Dermis lymphatic vessel endothelial cell (primary cell): ENCODE results near the gene PPP1R36. TPM values are rescaled to one million over a fixed set of nuclear protein-coding genes. Genes with fewer than 3 reads are reported as not detected.

Experiments used
- total RNA-seq: library from RNA; depleted of rRNA; stranded (reverse); fragments of >200 nt; gene quantifications from 2 replicates; pipeline ENCODE4 v1.2.1, GENCODE V29; 2014

PPP1R36 gene, protein sequence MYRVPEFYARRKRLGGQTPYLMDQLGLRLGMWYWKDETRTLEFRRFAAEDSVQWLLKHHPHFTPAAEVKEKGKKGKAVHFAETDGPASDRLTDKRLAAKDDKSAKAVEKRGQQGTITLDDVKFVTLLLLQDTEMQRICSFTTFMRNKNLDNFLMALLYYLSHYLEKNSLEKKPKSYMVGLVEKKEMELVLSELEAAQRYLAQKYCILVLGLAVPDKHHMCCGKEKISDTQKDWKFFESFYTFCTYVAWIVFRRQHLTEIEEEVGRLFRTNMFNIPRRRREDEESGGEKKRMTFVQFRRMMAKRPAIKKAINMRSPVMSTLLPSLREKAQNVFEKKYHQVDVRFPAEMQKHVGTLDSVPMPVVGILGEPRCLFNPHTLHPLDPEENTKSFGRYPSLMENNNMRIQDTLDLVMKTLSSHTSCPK
- 0.54 and 0.60 TPM in 2 replicates for total RNA-seq

DNA sequence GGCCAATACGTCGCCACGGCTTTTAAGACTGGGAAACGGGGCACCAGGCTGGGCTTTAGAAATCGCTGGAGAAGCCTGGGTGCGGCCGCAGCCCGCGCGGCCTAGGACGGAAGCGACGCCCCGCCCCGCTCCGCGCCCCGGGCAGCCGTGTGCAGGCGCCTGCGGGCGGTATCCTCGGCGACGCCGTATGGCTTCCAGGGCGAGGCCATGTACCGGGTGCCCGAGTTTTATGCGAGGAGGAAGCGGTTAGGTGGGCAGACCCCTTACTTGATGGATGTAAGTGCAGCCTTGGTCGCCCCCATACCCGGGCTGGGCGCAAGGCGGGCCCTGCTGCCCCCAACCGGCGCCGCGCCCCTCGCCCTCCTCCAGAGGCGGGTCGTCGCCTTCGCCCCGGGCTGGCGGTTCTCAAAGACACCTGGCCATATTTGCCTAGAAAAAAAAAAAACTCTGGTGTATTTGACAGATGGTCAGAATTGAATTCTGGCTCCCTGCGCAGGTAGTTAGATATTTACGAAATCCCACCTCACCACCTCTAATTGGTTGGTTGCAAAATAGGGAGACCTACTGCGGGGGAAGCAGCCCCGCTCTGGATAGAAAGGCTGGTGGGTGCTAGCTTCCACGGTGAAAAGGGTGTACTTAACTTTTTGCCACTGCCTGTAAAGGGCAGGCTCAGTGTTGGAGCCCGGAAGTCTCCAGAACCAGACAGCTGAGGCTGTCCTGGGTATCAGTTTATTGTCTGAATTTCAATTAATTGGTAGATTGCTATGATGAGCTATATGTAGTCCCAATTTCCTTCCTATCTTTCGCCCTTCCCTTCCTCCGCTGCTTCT, at the start of gene PPP1R36:
Gene PPP1R36 (plus strand): TSS at position 171 of the 830 bp plus-strand sequence. CDS start 37 bp downstream, at position 208.

DNA sequence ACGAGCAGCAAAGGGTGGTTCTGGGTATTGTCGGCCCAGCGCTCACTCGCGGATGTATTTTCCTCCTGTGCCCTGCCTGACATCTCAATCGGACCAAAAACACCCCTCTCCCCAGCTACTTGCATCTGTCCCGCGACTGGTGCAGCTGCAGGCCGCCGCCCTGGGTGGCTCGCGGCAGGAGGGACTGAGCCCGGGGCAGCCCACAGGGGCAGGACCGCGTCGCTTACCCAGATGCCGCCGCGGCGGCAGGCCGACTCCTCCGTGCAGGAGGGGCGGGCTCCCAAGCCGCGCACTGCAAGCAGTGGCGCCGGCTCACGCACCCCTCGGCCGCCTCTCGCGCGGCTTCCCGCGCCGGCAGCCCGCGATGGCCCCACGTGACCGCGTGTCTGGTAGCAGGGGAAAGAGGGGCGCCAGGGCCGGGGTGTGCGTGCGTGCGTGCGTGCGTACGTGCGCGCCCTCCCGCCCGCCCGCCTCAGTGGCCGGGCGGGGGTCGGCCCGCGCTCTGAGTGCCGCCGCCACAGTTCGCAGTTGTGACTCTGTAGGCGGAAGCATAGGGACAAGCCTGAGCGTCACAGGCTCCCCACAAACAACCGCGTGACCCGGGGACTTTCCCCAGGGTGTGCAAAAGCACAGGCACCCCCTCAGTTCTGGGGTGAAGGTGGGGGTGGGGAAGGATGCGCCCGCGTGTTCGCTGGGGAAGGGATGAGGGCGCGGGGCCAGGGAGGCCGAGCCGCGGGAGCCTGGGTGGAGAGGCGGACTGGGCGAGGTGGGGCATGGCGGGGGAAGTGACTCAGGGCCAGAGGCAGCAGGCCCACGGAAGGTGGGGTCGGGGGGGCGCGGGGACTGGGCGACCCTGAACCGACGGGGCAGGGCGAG, 46.1 kb upstream of the PPP1R36 start, which contains the start of gene ZBTB25:
Gene ZBTB25 (minus strand): TSS at position 405 of the 876 bp plus-strand sequence. CDS start 13,305 bp downstream, outside the sequence.

DNA sequence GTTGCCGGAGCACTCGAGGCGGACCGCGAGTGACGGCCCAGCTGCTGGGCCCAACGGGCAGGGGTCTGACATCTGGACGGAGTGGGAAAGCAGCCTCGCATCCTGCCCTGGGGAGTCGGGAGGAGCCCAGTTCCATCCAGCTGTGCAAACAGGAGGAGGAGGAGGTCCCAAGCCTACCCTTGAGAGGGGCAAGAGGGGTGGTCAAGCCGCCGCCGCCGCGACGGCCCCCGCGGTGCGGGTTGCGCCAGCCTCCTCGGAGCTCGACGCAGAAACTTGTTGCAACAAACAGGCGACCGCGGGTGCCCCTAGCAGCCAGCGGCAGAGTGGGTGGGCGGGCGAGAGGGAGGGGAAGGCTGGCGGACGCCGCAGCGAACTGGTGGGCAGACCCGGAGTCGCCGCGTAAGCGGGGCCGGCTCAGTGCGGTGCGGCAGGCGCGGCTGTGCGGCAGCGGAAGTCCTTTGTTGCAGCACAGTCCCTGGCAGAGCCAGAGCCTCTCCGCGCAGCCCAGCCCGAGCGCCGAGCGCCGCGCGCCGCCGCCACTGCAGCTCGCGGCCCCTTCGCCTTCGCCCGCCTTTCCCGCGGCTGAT, 45.4 kb upstream of the PPP1R36 start, which contains the start of gene ZBTB1:
Gene ZBTB1 (plus strand): TSS at position 461 of the 587 bp plus-strand sequence. CDS start 16,735 bp downstream, outside the sequence.

DNA sequence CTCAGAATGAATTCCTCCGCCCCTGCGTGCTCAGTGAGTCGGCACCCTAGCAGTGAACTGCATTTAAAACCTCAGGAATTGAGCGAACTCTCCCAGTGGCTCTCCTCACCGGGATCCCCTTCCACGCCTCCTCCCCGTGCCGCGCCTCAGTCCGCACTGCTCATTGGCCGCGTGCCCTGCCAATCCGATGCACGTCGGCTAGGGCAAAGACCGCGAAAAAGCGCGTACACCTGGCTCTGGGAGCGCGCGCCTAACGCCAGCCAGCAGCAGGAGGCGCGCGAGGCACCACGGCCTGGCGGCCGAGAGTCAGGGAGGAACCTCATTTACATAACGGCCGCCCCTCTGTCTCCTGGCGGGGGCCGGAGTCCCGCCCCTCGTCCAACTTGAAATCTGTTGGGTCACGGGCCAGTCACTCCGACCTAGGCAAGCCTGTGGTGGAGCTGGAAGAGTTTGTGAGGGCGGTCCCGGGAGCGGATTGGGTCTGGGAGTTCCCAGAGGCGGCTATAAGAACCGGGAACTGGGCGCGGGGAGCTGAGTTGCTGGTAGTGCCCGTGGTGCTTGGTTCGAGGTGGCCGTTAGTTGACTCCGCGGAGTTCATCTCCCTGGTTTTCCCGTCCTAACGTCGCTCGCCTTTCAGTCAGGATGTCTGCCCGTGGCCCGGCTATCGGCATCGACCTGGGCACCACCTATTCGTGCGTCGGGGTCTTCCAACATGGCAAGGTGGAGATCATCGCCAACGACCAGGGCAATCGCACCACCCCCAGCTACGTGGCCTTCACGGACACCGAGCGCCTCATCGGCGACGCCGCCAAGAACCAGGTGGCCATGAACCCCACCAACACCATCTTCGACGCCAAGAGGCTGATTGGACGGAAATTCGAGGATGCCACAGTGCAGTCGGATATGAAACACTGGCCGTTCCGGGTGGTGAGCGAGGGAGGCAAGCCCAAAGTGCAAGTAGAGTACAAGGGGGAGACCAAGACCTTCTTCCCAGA, 9.3 kb upstream of the PPP1R36 start, which contains the start of gene HSPA2:
Gene HSPA2 (plus strand): TSS at position 534 of the 995 bp plus-strand sequence. CDS start 109 bp downstream, at position 643.

Other genes with a start within 250 kb of the PPP1R36 start
- gene MTHFD1, start 161.6 kb upstream of the PPP1R36 start, total RNA-seq = 27.8 and 35.8 TPM in 2 replicates
- 0.09 and 0.11 TPM in 2 replicates for gene AKAP5, start 84.5 kb upstream of the PPP1R36 start, total RNA-seq
- 3.3 and 4.2 TPM in 2 replicates for gene ZBTB25, start 46.1 kb upstream of the PPP1R36 start, total RNA-seq
- gene ZBTB1, start 45.2 kb upstream of the PPP1R36 start, total RNA-seq = 45.7 and 60.2 TPM in 2 replicates
- gene HSPA2, start 9.2 kb upstream of the PPP1R36 start, total RNA-seq = 2.3 and 7.2 TPM in 2 replicates
- 6.1 and 11.0 TPM in 2 replicates for gene PLEKHG3, start 154.5 kb downstream of the PPP1R36 start, total RNA-seq